GM12878 (cell line): ENCODE results near the gene NSDHL. TPM values are rescaled to one million over a fixed set of nuclear protein-coding genes. Genes with fewer than 3 reads are reported as not detected.

Experiments used
- ATAC-seq: fragments of 200-7000 bp; cut with Tn5 transposase; 3 replicates; pipeline ENCODE4 v1.9.1; 2020; ENCODE audit warnings: mild to moderate bottlenecking, moderate library complexity
- BruUV-seq: library from RNA; stranded (reverse); fragments of 400-500 nt; replicated peaks from 2 replicates; lab custom pipeline; 2021; lab: Mats Ljungman, UMichigan
- CTCF ChIA-PET: fragments of 300-600 bp; sonication (Branson Sonifier 250); formaldehyde crosslinking; extraction: SDS; loops from one replicate; lab custom pipeline; 2021; ENCODE audit warnings: inconsistent platforms; lab: Yijun Ruan, JAX
- POLR2A ChIA-PET: fragments of 350-600 bp; formaldehyde crosslinking; extraction: SDS; loops from one replicate; lab custom pipeline; 2021; ENCODE audit warnings: inconsistent platforms; lab: Charles Lee
- RAD21 ChIA-PET: fragments of 300-600 bp; sonication (Branson Sonifier 250); formaldehyde crosslinking; loops from one replicate; lab custom pipeline; 2023; ENCODE audit warnings: antibody characterized with exemption; ENCODE audit not compliant: unreplicated experiment; lab: Charles Lee
- SMC1A ChIA-PET: fragments of 300-600 bp; sonication (Branson Sonifier 250); formaldehyde crosslinking; loops from one replicate; lab custom pipeline; 2023; ENCODE audit not compliant: unreplicated experiment, uncharacterized antibody; lab: Charles Lee
- DNase-seq: peaks from one replicate; pipeline ENCODE4 v3.0.0-alpha.2; 2011; ENCODE audit warnings: low read depth, low spot score
- FAIRE-seq: peaks from 3 replicates; lab custom pipeline; 2011; peaks lifted over from hg19 to GRCh38; lab: Jason Lieb, UNC
- H2AFZ ChIP-seq: 2 replicates; pipeline ENCODE4 v1.6.0; 2011; ENCODE audit warnings: low read depth, low read length, control low read depth; ENCODE audit not compliant: control insufficient read depth
- H3K27ac ChIP-seq: 2 replicates; pipeline ENCODE4 v1.5.1; 2011; ENCODE audit warnings: control low read depth; ENCODE audit not compliant: control insufficient read depth, insufficient read depth
- H3K27me3 ChIP-seq, 2 experiments: replicated peaks in 1 of 2; 2 replicates each; pipeline versions ENCODE4 v1.6.0 to v1.6.1; 2011; ENCODE audit warnings: low read length in 1 of 2; ENCODE audit not compliant: control insufficient read depth in 2 of 2, insufficient read depth in 2 of 2
- H3K36me3 ChIP-seq, 2 experiments: 2 replicates each; pipeline ENCODE4 v1.5.1; 2011; ENCODE audit warnings: low read length in 1 of 2; ENCODE audit not compliant: control insufficient read depth in 2 of 2, insufficient read depth in 2 of 2
- H3K4me1 ChIP-seq: 2 replicates; pipeline ENCODE4 v1.6.1; 2011; ENCODE audit warnings: mild to moderate bottlenecking, low read length, moderate library complexity, mixed read lengths; ENCODE audit not compliant: control insufficient read depth, insufficient read depth
- H3K4me2 ChIP-seq: 2 replicates; pipeline ENCODE4 v1.6.0; 2011; ENCODE audit warnings: control low read depth; ENCODE audit not compliant: control insufficient read depth, insufficient read depth
- H3K4me3 ChIP-seq: fragments of 200-600 bp; sonication (generic); 2 replicates; pipeline ENCODE4 v1.5.1; 2016
- H3K79me2 ChIP-seq: 2 replicates; pipeline ENCODE4 v1.6.0; 2011; ENCODE audit warnings: low read length; ENCODE audit not compliant: control insufficient read depth, insufficient read depth
- H3K9ac ChIP-seq: 2 replicates; pipeline ENCODE4 v1.8.0; 2011; ENCODE audit warnings: low read length, control low read depth, mixed read lengths; ENCODE audit not compliant: control insufficient read depth, insufficient read depth
- H3K9me3 ChIP-seq: replicated peaks from 3 replicates; pipeline ENCODE4 v1.5.1; 2011; ENCODE audit warnings: mild to moderate bottlenecking, low read length; ENCODE audit not compliant: control insufficient read depth, insufficient read depth
- H4K20me1 ChIP-seq: 2 replicates; pipeline ENCODE4 v1.6.0; 2011; ENCODE audit not compliant: control insufficient read depth, insufficient read depth
- BRCA1 ChIP-seq: IDR thresholded peaks from 2 replicates; pipeline ENCODE4 v1.6.1; 2011; ENCODE audit warnings: low read depth, low read length, improper control_type of control experiment
- GATAD2B ChIP-seq: fragments of 450-650 bp; conservative IDR thresholded peaks from 2 replicates; pipeline ENCODE4 v1.6.1; 2017; ENCODE audit warnings: low read depth, mild to moderate bottlenecking, moderate library complexity
- IRF4 ChIP-seq: IDR thresholded peaks from 2 replicates; pipeline ENCODE4 v1.6.1; 2011; ENCODE audit warnings: low read depth, low read length
- NR2C2 ChIP-seq: IDR thresholded peaks from 2 replicates; pipeline ENCODE4 v1.6.1; 2011; ENCODE audit warnings: borderline replicate concordance, low read depth; ENCODE audit not compliant: control insufficient read depth, insufficient read length
- NR2F1 ChIP-seq: fragments of 450-650 bp; conservative IDR thresholded peaks from 2 replicates; pipeline ENCODE4 v1.6.1; 2017; ENCODE audit warnings: mild to moderate bottlenecking
- WGBS: methylation state at CpG from one replicate; pipeline ENCODE4 v1.1.6; 2016; ENCODE audit warnings: low lambda C conversion rate; ENCODE audit not compliant: insufficient replicate concordance, insufficient coverage; ENCODE audit errors: missing lambda C conversion rate; 5-methylcytosine and 5-hydroxymethylcytosine counted together
- in situ Hi-C: fragments of 300-500 bp; cut with MboI; formaldehyde crosslinking; loops from 9 replicates; pipeline ENCODE4 v1.14.3; 2018; ENCODE audit warnings: mixed read lengths
- intact Hi-C: fragments of 100-400 bp; cut with micrococcal nuclease; formaldehyde crosslinking; loops from one replicate; pipeline ENCODE4 v1.14.2; 2022; ENCODE audit not compliant: unreplicated experiment
- polyA plus RNA-seq, 11 experiments: library from polyadenylated mRNA; depleted of rRNA in 4 of 11; unstranded in 6 of 11; stranded (reverse) in 5 of 11; fragments of >200 nt; fragmentation: Nextera tagmentation in 4 of 11; fragmentation: Illumina TruSeq in 1 of 11; extraction: Ambion mirVana in 4 of 11; extraction: Trizol in 1 of 11; gene quantifications; 1 replicate in 1 of 11; 2 replicates in 10 of 11; pipeline versions ENCODE4 v1.2.1 to v1.2.3, GENCODE V29; 2011 to 2016; ENCODE audit warnings: inconsistent platforms in 2 of 11, missing spikeins in 2 of 11, low read depth in 1 of 11
- total RNA-seq, 4 experiments: library from RNA; depleted of rRNA in 3 of 4; stranded (reverse); fragments of >200 nt in 3 of 4; fragmentation: Illumina TruSeq in 1 of 4; extraction: Trizol in 1 of 4; gene quantifications; 2 replicates each; pipeline versions ENCODE4 v1.2.1 to v1.2.3, GENCODE V29; 2013 to 2021
- TF ChIP-seq, protein P1 (sequence below): IDR thresholded peaks from 2 replicates; pipeline ENCODE4 v1.6.1; 2012; ENCODE audit warnings: improper control_type of control experiment, low read depth, low read length; ENCODE audit not compliant: insufficient replicate concordance
- TF ChIP-seq, protein P2 (sequence below): IDR thresholded peaks from 2 replicates; pipeline ENCODE4 v1.6.1; 2012; ENCODE audit warnings: low read length, inconsistent platforms
- TF ChIP-seq, protein P3 (sequence below): fragments of 450-650 bp; formaldehyde crosslinking; IDR thresholded peaks from 2 replicates; pipeline ENCODE4 v1.4.0; 2020; ENCODE audit warnings: mild to moderate bottlenecking, moderate library complexity

NSDHL gene
- total and polyA plus RNA-seq, 10 of the 15 experiments (the other 5 are each of a cell fraction or from before 2014, with no cell fraction given) = 16.9 to 37.1 (median 26.9) TPM

DNA sequence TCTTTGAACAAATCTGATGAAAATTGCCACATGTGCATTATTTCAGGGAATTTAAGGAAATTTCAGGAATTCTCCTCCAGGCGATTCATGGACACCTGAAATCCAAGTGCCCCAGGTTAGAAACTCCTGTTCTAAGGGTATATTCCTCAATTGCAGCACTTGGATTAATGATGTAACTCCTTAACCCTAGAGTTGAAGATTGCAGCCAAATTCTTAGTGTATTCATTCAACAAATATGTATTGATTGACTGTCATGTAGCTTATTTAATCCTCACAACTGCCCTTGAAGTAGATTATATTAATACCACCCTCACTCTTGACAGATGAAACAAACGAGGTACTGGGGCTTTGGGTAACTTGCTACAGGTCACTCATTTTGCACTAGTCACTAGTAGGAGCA lies 11.6 kb upstream of the NSDHL start:
- TF ChIP-seq, protein P1, sequence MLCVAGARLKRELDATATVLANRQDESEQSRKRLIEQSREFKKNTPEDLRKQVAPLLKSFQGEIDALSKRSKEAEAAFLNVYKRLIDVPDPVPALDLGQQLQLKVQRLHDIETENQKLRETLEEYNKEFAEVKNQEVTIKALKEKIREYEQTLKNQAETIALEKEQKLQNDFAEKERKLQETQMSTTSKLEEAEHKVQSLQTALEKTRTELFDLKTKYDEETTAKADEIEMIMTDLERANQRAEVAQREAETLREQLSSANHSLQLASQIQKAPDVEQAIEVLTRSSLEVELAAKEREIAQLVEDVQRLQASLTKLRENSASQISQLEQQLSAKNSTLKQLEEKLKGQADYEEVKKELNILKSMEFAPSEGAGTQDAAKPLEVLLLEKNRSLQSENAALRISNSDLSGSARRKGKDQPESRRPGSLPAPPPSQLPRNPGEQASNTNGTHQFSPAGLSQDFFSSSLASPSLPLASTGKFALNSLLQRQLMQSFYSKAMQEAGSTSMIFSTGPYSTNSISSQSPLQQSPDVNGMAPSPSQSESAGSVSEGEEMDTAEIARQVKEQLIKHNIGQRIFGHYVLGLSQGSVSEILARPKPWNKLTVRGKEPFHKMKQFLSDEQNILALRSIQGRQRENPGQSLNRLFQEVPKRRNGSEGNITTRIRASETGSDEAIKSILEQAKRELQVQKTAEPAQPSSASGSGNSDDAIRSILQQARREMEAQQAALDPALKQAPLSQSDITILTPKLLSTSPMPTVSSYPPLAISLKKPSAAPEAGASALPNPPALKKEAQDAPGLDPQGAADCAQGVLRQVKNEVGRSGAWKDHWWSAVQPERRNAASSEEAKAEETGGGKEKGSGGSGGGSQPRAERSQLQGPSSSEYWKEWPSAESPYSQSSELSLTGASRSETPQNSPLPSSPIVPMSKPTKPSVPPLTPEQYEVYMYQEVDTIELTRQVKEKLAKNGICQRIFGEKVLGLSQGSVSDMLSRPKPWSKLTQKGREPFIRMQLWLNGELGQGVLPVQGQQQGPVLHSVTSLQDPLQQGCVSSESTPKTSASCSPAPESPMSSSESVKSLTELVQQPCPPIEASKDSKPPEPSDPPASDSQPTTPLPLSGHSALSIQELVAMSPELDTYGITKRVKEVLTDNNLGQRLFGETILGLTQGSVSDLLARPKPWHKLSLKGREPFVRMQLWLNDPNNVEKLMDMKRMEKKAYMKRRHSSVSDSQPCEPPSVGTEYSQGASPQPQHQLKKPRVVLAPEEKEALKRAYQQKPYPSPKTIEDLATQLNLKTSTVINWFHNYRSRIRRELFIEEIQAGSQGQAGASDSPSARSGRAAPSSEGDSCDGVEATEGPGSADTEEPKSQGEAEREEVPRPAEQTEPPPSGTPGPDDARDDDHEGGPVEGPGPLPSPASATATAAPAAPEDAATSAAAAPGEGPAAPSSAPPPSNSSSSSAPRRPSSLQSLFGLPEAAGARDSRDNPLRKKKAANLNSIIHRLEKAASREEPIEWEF = no peak
- TF ChIP-seq NR2F1 (no peak), BRCA1 (no peak), IRF4 (no peak), NR2C2 (no peak), GATAD2B (no peak)
- TF ChIP-seq, protein P2, sequence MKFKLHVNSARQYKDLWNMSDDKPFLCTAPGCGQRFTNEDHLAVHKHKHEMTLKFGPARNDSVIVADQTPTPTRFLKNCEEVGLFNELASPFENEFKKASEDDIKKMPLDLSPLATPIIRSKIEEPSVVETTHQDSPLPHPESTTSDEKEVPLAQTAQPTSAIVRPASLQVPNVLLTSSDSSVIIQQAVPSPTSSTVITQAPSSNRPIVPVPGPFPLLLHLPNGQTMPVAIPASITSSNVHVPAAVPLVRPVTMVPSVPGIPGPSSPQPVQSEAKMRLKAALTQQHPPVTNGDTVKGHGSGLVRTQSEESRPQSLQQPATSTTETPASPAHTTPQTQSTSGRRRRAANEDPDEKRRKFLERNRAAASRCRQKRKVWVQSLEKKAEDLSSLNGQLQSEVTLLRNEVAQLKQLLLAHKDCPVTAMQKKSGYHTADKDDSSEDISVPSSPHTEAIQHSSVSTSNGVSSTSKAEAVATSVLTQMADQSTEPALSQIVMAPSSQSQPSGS = no peak
- TF ChIP-seq, protein P3, sequence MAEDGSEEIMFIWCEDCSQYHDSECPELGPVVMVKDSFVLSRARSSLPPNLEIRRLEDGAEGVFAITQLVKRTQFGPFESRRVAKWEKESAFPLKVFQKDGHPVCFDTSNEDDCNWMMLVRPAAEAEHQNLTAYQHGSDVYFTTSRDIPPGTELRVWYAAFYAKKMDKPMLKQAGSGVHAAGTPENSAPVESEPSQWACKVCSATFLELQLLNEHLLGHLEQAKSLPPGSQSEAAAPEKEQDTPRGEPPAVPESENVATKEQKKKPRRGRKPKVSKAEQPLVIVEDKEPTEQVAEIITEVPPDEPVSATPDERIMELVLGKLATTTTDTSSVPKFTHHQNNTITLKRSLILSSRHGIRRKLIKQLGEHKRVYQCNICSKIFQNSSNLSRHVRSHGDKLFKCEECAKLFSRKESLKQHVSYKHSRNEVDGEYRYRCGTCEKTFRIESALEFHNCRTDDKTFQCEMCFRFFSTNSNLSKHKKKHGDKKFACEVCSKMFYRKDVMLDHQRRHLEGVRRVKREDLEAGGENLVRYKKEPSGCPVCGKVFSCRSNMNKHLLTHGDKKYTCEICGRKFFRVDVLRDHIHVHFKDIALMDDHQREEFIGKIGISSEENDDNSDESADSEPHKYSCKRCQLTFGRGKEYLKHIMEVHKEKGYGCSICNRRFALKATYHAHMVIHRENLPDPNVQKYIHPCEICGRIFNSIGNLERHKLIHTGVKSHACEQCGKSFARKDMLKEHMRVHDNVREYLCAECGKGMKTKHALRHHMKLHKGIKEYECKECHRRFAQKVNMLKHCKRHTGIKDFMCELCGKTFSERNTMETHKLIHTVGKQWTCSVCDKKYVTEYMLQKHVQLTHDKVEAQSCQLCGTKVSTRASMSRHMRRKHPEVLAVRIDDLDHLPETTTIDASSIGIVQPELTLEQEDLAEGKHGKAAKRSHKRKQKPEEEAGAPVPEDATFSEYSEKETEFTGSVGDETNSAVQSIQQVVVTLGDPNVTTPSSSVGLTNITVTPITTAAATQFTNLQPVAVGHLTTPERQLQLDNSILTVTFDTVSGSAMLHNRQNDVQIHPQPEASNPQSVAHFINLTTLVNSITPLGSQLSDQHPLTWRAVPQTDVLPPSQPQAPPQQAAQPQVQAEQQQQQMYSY (CRISPR knock-in tag) = no peak
- TF ChIP-seq, all 136 proteins: peak for 0
- SMC1A ChIA-PET = interaction anchor here (1.8 kb wide), 1 partner anchor 1066 kb away, joined by 4 read pairs; no protein-coding TSS in a partner anchor
- no peak for FAIRE-seq
- no peaks in the 10 kb centered on the region for H3K9me3 ChIP-seq
- DNase-seq = no peak
- CTCF ChIA-PET = interaction anchor here (1.1 to 3.3 kb wide), 3 partner anchors 21 to 178 kb away, joined by 3 to 26 read pairs (median 3); no protein-coding TSS in a partner anchor
- RAD21 ChIA-PET = no interaction called here
- no peak overlapping the region for H2AFZ ChIP-seq
- POLR2A ChIA-PET = no interaction called here
- in situ Hi-C loops (loop anchor here (5.0 to 25.0 kb wide), 2 partner anchors 182 to 1062 kb away; partner anchors contain the start of gene GABRQ), intact Hi-C loops (no loop called here)
- ATAC-seq = no peak
- whole genome bisulfite sequencing = 9% methylated on average over 2 of the region's 2 CpGs
- H4K20me1 ChIP-seq = no peaks in the 10 kb centered on the region
- no peak overlapping the region for H3K9ac ChIP-seq
- no peaks in the 10 kb centered on the region for H3K27me3 ChIP-seq
- no peak overlapping the region for H3K4me2 ChIP-seq
- H3K4me3 ChIP-seq = no peak overlapping the region
- no peaks in the 10 kb centered on the region for H3K4me1 ChIP-seq
- H3K36me3 ChIP-seq = no peaks in the 10 kb centered on the region
- no peak overlapping the region for H3K27ac ChIP-seq
- no peaks in the 10 kb centered on the region for H3K79me2 ChIP-seq
- BruUV-seq = no TSS peak
